Measurements from ENCODE around the gene BMP7. TPM values are rescaled to one million over a fixed set of nuclear protein-coding genes. Genes with fewer than 3 reads are reported as not detected.

BMP7 gene
- polyA plus RNA-seq, 1 experiment = not detected

DNA sequence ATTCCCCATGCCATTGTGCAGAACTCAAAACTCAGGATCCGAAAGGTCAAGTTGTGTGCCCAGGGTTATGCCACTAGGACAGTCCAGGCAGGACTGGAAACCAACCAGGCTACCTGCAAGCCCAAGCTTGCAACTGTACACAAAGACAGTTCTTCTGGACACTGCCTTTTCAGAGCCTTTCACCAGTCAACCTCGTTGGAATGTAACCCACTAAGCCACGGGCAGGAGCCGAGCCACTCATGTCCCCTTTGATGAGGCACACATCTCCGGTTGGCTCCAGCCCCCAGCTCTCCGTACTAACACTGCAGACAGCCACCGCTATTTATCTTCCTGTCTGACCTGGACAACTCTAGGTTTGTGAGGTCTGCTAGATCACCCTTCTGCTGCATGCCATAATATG lies 62.5 kb downstream of the BMP7 start:
- ChIA-PET POLR2A (no interaction called here), CTCF (no interaction called here)
- no peaks in the 10 kb centered on the region for H3K36me3 ChIP-seq (ENCODE audit: control insufficient read depth, insufficient read depth, low read length)
- no peak for DNase-seq (ENCODE audit: low read depth)
- no peaks in the 10 kb centered on the region; the same call in 1 of the 2 replicates for H3K27me3 ChIP-seq (ENCODE audit: control insufficient read depth, insufficient read depth, low read length)
- H3K4me3 ChIP-seq (ENCODE audit: low read depth, low read length) = no peak overlapping the region
- TF ChIP-seq, protein P1, sequence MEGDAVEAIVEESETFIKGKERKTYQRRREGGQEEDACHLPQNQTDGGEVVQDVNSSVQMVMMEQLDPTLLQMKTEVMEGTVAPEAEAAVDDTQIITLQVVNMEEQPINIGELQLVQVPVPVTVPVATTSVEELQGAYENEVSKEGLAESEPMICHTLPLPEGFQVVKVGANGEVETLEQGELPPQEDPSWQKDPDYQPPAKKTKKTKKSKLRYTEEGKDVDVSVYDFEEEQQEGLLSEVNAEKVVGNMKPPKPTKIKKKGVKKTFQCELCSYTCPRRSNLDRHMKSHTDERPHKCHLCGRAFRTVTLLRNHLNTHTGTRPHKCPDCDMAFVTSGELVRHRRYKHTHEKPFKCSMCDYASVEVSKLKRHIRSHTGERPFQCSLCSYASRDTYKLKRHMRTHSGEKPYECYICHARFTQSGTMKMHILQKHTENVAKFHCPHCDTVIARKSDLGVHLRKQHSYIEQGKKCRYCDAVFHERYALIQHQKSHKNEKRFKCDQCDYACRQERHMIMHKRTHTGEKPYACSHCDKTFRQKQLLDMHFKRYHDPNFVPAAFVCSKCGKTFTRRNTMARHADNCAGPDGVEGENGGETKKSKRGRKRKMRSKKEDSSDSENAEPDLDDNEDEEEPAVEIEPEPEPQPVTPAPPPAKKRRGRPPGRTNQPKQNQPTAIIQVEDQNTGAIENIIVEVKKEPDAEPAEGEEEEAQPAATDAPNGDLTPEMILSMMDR (IDR thresholded peaks at IDR 0.05; ENCODE audit: insufficient read depth, low read depth, low read length) = no peak

DNA sequence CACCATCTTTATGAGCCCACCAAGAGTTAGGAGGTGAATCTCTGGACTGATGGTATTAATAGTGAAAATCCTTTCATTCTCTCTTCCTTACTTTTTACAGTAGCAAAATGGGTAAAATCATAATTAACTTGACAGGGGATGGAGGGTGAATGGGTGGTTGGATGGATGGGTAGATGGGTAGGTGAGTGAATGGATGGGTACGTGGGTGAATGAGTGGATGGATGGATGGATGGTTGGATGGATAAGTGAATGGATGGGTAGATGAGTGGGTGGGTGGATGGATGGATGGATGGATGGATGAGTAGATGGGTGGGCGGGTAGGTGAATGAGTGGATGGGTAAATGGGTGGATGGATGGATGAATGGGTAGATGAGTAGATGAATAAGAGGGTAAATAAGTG lies 63.2 kb downstream of the BMP7 start:
- no peak for DNase-seq (ENCODE audit: low read depth)
- Histone ChIP-seq H3K36me3 (ENCODE audit: control insufficient read depth, insufficient read depth, low read length) (no peaks in the 10 kb centered on the region), H3K27me3 (ENCODE audit: control insufficient read depth, insufficient read depth, low read length) (no peaks in the 10 kb centered on the region; the same call in 1 of the 2 replicates), H3K4me3 (ENCODE audit: low read depth, low read length) (no peak overlapping the region)
- ChIA-PET CTCF (no interaction called here), POLR2A (no interaction called here)
- TF ChIP-seq, protein P1 (IDR thresholded peaks at IDR 0.05; ENCODE audit: insufficient read depth, low read depth, low read length) = no peak

DNA sequence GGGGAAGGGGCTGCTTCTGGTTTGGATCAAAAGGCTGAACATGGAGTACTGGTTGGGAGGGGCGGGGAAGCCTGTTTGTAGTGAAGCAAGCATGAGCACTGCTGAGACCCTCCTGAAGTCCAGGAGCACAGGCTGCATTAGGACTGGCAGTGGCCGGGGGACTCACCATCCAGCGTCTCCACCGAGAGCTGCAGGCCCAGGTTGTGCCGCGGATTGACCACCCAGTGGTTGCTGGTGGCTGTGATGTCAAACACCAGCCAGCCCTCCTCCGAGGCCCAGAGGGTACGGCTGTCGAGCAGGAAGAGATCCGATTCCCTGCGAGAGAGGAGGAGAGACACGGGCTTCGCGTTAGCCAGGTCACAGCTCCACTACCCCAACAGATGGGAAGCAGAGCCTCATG lies 64.1 kb downstream of the BMP7 start:
- H3K27me3 ChIP-seq (ENCODE audit: control insufficient read depth, insufficient read depth, low read length) = no peaks in the 10 kb centered on the region; the same call in none of the 2 replicates
- POLR2A ChIA-PET = no interaction called here
- no peak overlapping the region for H3K4me3 ChIP-seq (ENCODE audit: low read depth, low read length)
- H3K36me3 ChIP-seq (ENCODE audit: control insufficient read depth, insufficient read depth, low read length) = no peaks in the 10 kb centered on the region
- CTCF ChIA-PET = no interaction called here
- DNase-seq (ENCODE audit: low read depth) = no peak
- TF ChIP-seq, protein P1 (IDR thresholded peaks at IDR 0.05; ENCODE audit: insufficient read depth, low read depth, low read length) = no peak

DNA sequence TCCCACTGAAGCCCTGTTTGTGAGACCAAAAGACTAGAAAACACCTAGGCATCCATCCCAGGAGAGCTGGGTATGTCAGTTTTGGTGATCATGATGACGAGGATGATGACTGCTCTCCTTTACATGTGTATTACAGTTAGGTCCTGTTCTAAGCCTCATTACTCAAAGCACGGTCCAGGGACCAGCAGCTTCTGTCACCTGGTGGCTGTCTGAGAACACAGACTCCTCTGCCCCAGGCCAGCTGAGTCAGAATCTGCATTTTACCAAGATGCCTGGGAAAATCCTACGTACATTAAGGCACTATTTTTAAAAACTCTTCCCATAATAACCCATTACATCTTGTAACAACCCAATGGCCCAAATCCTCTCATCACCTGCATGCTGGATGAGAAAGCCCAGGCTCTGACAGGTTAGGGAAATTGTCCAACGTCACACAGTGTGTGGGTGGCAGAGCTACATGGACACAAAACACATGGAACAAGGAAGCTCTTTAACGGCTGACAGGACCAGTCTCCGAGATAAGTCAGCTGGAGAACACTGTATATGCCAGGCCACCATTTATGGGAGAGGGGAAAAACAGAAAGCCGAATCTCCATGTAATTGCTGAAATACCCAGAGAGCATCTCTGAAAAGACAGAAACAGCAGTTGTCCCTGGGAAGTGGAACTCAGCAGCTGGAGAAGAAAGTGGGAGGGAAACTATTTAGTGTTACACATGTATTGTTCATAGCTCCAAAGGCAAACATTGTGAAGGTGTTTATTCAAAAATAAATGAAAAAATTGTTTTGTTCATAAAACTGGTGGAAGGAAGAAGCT lies 65.4 kb downstream of the BMP7 start:
- POLR2A ChIA-PET = no interaction called here

DNA sequence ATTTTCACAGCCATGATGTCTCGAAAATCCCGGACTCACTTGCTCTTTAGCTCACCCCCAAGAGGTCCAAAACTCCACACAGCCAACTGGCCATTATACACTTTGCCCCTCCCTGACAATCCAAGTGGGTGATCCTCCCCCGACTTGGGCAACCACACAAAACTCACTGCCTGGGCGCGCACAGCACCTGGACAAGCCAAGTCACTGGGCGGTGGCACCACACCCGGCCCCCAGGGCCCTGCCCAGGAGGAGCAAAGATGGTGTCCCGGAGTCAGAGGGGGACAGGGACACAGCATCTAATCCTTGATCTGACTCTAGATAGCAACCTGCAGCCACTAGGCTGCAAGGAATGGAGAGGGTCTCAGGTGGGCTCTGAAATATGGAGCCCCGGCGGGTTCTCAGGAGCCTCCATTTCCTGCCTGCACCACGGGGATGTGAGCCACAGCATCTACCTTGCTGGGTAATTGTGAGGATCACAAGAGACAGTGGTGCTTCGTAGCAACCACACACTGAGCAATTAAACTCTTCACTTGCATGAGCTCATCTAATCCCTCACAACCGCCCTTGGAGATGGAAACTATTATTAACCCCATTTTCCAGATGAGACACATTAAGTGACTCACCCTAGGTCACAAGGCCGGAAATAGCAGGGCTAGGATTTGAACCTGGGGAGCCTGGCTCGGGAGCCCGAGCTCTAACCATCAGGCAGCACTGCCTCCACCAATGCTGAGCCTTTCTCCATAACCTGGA lies 66.6 kb downstream of the BMP7 start:
- no peak for DNase-seq (ENCODE audit: low read depth)
- Histone ChIP-seq H3K4me3 (ENCODE audit: low read depth, low read length) (no peak overlapping the region), H3K36me3 (ENCODE audit: control insufficient read depth, insufficient read depth, low read length) (no peaks in the 10 kb centered on the region), H3K27me3 (ENCODE audit: control insufficient read depth, insufficient read depth, low read length) (peaks cover 2% of the 10 kb centered on the region)
- TF ChIP-seq, protein P1 (IDR thresholded peaks at IDR 0.05; ENCODE audit: insufficient read depth, low read depth, low read length) = no peak
- CTCF ChIA-PET = no interaction called here
- POLR2A ChIA-PET = no interaction called here

More for the DNA sequence above, 65.4 kb downstream of the BMP7 start:
- CTCF ChIA-PET = interaction anchor here (0.6 kb wide), 1 partner anchor 71 kb away, joined by 3 read pairs; no protein-coding TSS in a partner anchor
- H3K36me3 ChIP-seq (ENCODE audit: control insufficient read depth, insufficient read depth, low read length) = no peaks in the 10 kb centered on the region
- H3K27me3 ChIP-seq (ENCODE audit: control insufficient read depth, insufficient read depth, low read length) = peaks cover 2% of the 10 kb centered on the region
- DNase-seq (ENCODE audit: low read depth) = no peak
- H3K4me3 ChIP-seq (ENCODE audit: low read depth, low read length) = no peak overlapping the region
- TF ChIP-seq, protein P1 (IDR thresholded peaks at IDR 0.05; ENCODE audit: insufficient read depth, low read depth, low read length) = no peak
